NCI-H1092 (cell line): ENCODE measurements around the gene PKNOX2.

Source experiments
- DNase-seq: peaks from one replicate; lab custom pipeline; 2025; lab: John Stamatoyannopoulos, UW

PKNOX2 gene

DNA sequence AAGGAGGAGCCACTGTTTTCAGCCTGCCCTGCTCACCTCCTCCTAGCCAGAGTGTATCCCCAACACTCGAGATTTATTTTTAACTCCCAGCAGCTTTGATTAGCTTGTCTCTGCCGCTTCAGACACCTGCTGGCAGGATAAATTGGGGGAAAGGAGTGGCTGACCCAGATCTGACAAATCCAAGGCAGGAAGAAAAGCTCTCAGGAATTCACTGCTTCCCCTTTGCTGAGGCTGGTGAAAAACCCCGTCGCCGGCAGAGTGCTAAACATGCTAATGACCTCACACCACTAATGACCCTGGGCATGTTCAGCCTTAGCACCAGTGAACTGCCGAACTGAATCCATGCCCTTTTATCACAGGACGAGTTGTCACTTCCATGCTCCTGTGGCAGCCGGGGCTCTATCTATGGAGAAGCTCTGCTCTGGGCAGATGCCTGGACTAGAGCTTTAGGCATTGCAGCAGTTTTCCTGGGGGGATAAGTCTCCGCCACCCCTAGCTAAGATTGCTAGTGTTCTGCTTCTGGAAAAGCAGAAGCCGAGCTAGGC lies 279.3 kb downstream of the PKNOX2 start:
- no peak for DNase-seq

DNA sequence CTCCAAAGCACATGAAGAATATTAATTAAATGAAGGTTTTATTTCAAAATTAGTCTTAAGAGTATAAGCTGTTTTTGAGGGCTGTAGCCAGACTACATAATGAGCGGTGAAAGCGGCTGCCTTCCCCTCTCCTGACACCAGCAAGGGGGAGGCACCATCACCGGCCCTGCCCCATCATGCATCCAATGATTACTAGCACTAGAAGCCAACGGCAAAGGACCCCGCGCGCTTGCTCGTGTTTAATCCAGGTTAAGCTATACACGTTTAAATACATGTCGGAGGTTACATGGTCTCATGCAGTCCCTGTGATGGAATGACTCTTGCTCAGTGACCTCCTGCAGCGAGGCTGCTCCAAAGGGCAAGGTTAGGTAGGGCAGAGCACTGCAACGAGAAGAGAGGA lies 281.2 kb downstream of the PKNOX2 start:
- no peak for DNase-seq

DNA sequence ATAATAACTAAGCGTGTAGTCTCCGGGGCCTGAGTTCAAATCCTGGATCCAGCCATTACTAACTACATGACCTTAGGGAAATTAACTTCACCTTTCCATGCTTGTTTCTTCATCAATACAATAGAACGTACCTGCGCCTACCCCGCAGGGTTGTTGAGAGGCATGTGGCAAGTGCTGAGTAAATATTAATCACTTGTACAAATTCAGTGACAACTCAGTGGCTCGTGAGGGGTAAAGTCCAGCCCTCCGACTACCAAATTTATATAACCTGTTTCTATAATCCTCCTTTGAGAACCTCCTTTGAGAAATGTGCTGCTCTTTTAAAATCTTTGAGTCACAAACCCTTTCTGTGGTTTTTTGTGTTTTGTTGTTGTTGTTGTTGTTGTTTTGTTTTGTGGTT lies 281.7 kb downstream of the PKNOX2 start:
- no peak for DNase-seq

DNA sequence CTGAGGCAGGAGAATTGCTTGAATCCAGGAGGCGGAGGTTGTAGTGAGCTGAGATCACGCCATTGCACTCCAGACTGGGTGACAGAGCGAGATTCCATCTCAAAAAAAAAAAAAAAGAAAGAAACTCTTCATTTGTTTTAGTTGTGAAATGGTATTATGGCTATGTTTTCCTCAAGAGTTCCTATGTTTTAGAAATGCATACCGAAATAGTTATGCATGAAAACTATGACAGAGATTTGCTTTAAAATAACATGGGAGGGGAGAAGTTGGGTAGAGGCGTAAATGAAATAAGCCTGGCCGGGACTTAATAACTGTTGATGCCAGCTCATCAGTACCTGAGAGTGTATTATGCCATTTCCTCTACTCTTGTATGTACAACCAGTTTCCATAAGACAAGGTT lies 283.2 kb downstream of the PKNOX2 start:
- DNase-seq, result no peak

DNA sequence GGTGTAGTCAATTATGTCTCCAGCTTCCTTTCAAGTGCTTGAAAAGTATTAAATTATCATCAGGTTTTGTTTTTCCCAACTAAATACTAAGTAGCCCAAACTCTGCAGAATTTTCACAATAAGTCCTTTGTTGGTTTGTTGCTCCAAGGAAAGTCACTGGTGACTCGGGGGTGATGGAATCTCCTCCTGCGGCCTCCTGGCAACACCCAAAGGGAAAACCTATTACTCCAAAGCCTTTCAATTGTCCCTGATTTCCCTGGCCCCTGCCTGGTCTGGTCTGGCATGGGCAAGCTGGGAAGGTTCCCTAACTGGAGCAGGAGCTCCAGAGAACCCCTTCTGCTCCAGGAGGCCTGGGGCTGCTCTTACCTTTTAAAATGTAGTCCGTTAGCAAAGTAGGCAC lies 283.6 kb downstream of the PKNOX2 start:
- no peak for DNase-seq

DNA sequence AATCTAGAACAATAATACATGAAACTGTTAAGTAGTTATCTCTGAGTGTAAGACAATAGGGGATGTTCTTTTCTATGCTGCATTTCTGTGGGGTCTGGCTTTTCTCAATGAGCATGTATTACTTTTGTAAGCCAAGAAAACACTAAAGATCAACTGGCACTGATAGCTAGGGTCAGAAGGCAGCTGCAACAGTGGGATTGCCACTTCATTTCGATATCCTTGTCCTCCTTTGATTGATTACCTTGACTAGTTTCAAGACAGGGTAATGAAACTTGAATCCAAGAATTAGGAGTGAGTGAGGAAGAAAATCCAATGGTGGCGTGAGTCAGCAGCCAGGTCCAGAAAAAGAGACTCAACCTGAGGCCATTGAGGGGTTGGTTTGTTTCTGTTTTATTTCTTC lies 285.0 kb downstream of the PKNOX2 start:
- DNase-seq, result no peak

DNA sequence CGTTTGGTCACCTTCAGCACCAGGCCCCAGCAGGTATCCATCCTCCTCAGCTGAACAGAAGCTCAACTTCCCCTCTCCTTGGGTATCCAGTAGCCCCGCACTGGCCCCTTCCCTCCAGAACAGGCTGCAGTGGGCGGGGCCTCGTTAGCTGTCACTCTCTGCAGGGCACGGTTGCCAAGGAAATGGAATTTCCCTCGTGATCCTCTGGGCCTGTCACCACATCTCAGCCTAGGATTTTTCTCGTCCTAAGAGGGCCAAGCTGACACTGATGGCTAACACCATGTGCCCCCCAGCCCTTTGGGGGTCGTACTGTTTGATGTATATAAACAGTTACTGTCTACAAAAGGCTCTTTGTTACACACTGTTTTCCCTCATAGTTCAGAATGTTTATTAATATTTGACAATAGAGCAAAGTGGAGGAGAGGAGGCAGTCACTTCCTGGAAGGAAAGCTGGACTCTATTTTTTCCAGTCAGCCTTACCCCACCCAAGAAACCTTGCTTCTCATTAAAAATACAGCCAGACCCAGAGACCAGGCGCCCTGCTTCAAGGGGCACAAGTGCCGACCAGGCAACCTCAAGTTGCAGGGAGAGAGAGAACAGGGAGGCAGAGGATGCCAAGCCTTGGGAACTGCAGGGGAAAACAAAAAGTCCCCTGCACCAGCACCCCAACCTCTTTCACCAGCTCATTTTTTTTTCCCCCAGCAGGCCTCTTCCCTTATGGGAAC lies 287.0 kb downstream of the PKNOX2 start:
- DNase-seq, result peak; percentile 28

DNA sequence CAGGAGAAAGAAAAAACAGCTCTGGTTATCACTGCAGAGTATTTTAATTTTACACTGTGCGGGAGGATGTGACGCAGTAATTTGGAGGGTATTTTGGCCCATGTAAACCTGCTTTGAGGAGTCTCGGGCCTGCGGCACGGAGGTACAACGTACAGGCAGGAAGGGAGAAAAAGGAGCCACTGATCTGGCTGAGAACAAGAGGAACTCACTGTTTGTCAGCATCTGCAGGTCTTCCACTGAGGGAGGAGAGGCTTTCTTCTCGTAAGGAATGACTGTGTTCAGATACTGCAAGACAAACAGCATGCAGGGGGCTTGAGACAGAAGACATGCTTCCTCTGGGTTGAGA lies 287.5 kb downstream of the PKNOX2 start:
- no peak for DNase-seq

DNA sequence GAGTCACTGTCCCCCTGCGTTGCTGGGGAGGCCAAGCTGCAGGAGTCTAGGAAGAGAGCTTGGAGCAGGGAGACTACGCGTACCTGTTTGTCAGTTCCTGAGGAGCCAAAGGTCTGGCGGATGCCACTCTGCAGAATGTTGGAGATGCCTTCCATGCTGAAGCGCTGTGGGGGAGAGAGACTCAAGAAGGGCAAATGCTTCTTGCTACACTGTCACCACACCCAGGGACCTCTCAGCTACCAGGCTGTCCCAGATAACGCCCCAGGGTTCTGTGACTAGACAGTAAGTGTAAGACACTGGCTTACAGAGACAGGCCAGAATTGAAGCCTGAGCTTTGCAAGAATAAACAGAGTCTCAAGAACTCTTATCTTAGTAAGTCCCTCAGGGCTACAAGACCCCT lies 289.5 kb downstream of the PKNOX2 start:
- no peak for DNase-seq

DNA sequence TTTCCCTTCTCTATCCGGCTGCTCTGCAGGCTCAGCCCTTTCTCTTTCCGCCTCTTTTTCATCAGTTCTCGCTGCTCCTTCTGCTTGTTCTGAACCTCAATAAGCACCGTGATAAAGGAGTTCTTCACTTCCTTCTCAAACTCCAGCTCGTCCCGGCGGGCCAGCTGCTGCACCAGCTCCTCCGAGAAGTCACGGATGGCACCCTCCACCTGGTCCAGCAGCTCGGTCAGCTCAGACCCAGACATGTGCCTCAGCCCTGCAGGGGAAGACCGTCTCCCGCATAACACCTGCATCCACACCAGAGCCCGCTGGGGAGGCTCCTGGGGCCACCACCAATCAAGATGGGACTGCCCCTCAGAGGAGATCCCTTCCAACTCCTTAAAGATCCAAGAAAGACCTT lies 291.3 kb downstream of the PKNOX2 start:
- DNase-seq, result no peak

DNA sequence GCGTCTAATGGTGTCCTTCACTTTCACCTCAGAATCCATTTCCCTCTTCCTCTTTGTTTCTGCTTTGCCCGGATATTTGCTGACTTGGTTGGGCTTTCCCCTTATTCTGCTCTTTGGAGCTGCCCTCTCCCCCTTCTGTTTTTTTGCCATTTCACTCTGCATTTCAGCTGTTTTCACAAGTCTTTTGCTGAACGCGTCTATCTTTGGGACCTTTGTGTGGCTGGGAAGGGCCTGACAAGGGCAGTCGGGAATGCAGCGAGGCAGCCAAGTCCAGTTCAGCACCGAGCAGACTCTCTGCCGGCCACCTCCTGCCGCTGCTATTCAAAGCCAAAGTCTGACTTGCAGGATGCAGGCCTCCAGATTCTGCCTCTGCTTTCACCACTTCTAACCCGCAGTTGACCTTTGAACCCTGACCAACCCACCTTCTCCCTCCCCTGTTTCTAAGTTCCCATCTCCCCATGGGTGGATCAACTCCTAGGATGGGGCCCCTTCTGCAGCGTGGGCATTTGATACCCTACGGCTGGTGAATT lies 293.3 kb downstream of the PKNOX2 start:
- DNase-seq, result no peak

DNA sequence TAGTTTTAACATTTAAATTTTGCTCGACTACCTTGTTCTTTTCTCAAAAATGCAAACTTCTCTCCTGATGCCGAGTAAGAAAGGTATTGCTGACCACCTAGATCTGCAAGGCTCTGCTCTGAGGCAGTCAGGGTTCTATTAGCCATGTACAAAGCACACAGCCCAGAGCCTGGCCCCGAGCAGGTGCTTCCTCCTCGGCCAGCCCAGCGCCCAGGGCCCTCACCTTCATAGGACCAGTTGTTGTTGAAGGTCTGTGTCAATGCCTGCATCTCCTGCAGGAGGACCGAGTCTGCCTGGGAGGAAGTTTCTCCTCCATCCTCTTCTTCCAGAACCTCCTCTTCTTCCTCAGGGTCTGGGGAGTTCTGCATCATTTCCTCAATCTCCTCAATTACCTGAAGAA lies 295.7 kb downstream of the PKNOX2 start:
- DNase-seq, result no peak

DNA sequence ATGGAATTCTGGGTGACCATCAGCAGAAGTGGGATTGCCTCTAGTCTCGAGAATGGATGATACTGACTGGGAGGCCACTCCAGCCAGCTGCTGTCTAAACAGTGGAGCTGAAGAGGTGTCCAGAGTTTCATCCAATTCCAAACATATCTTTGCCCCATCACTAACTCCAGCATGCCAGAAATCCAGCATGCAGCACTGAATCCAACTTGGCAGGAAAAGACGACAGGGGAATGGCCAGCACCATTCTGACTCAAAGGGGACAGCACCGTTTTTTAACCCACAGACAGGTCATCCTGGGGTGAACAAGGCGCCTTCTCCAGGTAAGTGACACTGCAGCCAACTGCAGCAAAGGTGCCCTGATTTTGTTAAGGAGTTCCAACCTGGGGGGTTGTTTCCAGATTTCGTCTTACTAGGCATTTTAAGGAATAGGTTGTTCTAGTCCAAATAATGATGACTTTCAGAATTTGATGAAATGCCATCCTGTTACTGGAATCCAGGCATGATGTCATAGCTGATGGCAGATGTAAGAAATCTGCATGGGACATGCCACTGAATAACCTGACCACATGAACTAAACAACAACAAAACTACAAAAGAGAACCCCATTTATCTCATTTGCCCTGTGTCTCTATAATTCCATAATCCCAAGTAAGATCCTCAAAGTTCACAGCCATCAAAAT lies 299.2 kb downstream of the PKNOX2 start:
- DNase-seq, result no peak

DNA sequence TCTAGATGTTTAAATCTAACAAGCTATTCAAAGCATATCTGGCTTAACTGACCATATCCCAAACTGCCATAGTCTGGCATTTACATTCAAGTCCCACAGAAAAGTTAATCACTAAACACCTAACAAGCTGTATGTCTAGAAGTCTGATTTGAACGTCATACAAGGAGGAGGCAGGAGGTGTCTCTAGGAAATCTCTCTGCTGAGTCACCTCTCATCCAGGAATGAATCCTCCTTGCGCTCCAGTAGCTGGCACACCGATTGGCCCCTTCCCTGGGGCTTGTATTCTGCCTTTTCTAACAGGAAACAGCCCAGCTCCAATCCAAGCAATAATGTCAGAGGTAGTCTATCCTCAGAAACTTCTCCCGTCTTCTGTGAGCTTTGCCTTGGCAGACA lies 299.7 kb downstream of the PKNOX2 start:
- no peak for DNase-seq

DNA sequence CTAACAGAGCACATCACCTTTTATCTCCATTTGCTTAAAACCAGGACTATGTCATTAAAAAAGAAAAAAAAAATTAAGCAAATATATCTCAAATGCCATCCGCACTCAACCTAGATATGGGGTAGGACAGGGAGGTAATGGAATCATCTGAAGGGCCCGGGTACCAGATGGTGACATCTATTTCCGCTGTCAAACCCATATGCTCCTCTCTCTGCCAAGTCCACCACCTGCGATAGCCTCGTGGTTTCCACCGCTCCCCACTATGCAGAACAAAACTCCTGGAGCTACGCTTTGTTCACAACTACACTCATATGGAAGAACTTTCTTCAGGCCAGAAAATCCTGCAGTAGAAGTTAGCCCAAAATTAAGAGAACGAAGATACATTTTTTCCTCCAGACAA lies 300.1 kb downstream of the PKNOX2 start:
- DNase-seq, result no peak

DNA sequence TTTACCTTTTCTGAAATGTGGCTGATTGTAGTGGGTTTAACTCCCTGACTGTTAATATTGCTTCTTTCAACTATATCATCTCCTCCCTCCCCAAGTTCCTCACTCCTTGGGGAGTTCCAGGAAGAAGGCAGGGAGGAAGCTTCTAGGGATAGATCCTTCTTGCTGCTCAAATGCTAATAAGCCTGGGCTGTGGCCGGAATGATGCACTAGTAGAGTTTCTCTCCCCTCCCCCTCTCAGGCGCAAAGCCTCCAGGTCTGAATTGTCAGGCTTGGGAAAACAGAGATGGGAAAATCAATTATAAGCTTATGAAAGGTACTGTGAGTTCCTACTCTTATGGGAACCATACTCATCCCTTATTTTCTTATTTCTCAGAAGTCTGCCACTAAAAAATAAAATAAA lies 300.7 kb downstream of the PKNOX2 start:
- no peak for DNase-seq

DNA sequence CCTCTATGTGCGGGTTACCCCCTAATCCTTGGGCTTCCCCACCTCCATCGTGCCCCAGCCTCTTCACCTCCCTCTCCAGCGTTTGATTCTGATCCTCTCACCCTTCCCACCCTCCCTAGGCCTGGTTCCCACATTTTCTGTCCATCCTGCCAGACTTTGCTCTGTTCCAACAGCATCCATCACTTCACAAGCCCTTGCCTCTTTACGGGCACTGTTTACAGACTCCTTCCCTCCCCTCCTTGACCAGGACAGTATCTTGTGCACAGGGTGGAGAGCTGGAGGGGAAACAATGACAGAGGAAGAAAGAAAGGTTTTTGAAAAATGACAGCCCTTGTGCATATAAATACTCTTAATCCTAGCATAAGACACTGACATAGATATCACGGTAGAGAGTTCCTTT lies 301.1 kb downstream of the PKNOX2 start:
- no peak for DNase-seq

DNA sequence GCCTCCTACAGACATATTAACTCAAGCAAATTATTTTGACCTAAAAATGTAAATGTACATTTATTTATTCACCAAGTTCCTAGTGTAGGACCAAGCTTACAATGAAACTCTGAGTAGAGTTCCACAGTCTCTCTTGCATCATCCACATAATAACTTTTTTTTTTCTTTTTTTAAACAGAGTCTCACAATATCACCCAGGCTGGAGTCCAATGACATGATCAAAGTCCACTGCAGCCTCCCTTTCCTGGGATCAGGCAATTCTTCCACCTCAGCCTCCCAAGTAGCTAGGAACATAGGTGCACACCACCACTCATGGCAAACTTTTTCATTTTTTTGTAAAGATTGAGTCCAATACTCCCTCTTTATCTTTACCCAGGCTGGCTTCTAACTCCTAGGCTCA lies 303.5 kb downstream of the PKNOX2 start:
- DNase-seq, result no peak

DNA sequence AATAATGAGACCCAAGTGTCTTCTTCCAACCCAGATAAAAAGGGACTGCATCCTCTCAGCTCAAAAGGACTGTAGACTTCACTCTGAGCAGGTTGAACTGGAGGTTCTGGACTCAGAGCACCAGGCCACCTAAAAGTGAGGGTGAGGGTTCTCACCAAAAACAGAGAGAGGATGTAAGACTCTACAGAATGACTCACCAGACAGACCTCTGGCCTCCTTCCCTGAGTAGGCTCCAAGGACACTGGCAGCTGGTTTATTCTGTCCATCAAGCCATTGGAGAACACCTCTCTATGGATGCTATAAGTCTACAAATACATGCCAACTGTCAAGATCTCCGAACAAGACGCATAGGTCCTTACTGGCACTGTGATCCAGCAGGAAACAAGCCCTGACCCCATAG lies 304.3 kb downstream of the PKNOX2 start:
- no peak for DNase-seq

DNA sequence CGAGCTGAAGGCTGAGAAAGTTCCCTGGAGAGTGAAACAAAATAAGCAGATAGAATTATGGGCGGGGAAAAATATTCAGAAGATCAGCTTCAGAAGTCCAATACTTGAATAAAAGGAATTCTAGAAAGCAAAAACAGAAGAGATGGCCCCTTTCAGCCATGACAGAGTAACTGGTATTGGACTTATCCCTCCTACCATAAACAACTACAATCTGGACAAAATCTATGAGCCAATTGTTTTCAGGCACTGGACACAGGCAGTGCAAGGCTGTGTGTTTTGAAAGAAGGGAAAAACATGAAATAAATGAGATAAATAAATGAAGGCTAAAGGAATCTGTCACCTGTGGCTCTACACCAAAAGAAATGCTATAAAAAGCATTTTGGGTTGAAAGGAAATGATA lies 305.8 kb downstream of the PKNOX2 start:
- DNase-seq, result no peak

DNA sequence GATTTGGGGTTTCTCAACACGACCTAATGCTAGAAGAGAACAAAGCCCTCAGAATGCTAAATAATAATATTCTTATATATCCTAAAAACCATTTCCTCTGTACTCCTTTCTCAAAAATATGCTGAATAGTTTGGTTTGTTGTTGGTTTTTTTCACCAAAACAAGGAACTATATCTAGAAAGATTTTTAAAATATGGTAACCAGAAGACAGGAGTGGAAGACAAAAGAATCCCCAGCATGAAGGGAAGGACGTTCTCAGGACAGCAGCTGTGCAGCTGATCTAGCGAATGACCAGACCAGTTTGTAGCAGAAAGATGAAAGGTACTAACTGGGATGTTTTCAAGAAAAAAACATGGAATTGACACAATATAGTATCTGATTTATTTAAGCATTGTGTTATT lies 312.2 kb downstream of the PKNOX2 start:
- no peak for DNase-seq

DNA sequence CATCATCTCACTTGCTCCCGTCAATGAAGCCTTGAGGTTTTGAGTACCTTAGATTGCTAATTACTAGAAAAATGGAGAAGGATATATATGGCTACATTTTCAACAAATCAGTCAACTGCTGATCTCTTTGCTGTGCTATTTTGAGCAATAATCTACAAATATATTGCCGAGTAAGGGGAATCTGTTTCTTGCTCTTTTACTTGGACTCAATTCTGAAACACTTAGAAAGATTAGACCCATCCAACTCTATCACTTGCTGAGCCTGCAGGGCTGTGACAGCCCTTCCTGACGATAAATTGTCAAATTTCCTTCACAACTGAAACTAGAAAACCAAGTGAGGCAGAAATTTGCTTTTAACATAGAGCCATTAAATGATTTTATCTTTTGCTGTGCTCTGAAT lies 314.6 kb downstream of the PKNOX2 start:
- no peak for DNase-seq

DNA sequence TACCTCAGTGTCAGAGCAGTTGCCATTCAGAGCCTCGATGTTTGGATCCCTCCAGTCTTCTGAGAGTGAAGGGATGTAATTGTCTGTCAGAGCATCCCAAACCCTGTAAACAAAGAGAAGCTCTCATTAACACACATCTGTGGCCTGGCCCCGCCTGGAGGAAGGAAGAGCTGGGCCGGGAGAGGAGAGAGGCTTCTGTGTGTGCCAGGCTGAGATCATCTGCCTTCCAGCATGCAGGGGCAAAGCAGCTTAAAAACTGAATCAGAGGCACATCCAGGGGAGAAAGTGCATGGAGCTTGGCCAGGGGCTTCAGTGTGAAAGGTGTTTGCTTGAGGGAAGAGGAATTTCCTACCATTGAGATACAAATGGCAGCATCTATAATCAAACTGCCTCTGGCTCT lies 317.0 kb downstream of the PKNOX2 start:
- DNase-seq, result no peak
